Panc1 (cell line): ENCODE results near the gene ARMC12. TPM values are rescaled to one million over a fixed set of nuclear protein-coding genes. Genes with fewer than 3 reads are reported as not detected.

Source experiments
- ATAC-seq: fragments of 200-7000 bp; cut with Tn5 transposase; 2 replicates; pipeline ENCODE4 v1.9.1; 2020; ENCODE audit warnings: mild to moderate bottlenecking, moderate library complexity
- BruUV-seq: library from RNA; stranded (reverse); fragments of 400-500 nt; replicated peaks from 2 replicates; lab custom pipeline; 2021; lab: Mats Ljungman, UMichigan
- CTCF ChIA-PET: fragments of 300-600 bp; sonication (Branson Sonifier 250); formaldehyde crosslinking; loops from one replicate; lab custom pipeline; 2022; ENCODE audit warnings: antibody characterized with exemption; lab: Charles Lee
- POLR2A ChIA-PET: fragments of 300-600 bp; sonication (Branson Sonifier 250); formaldehyde crosslinking; loops from one replicate; lab custom pipeline; 2022; ENCODE audit warnings: antibody characterized with exemption; lab: Charles Lee
- DNase-seq: peaks from one replicate; pipeline ENCODE4 v3.0.0-alpha.2; 2010; ENCODE audit warnings: low read depth, low spot score
- H3K27ac ChIP-seq: 2 replicates; pipeline ENCODE4 v1.5.1; 2011; ENCODE audit warnings: mild to moderate bottlenecking, low read length, inconsistent platforms
- H3K27me3 ChIP-seq: fragments of 200-500 bp; sonication (Bioruptor generic); 2 replicates; pipeline ENCODE4 v1.6.0; 2014; ENCODE audit warnings: low read length, inconsistent platforms; ENCODE audit not compliant: control insufficient read depth, insufficient read depth
- H3K36me3 ChIP-seq: fragments of 200-500 bp; sonication (Bioruptor generic); 2 replicates; pipeline ENCODE4 v1.5.1; 2014; ENCODE audit warnings: inconsistent platforms, mild to moderate bottlenecking, low read length, moderate library complexity; ENCODE audit not compliant: control insufficient read depth, insufficient read depth
- H3K4me1 ChIP-seq: 2 replicates; pipeline ENCODE4 v1.5.1; 2011; ENCODE audit warnings: inconsistent platforms, mild to moderate bottlenecking, low read length, moderate library complexity; ENCODE audit not compliant: control insufficient read depth, insufficient read depth
- H3K4me3 ChIP-seq, 2 experiments: 2 replicates each; pipeline ENCODE4 v1.5.1; 2011 to 2012; ENCODE audit warnings: low read depth in 2 of 2, low read length in 2 of 2, mild to moderate bottlenecking in 2 of 2, inconsistent platforms in 1 of 2, moderate library complexity in 1 of 2
- H3K9me3 ChIP-seq: fragments of 200-500 bp; sonication (Bioruptor generic); 2 replicates; pipeline ENCODE4 v1.5.1; 2014; ENCODE audit warnings: low read depth, mild to moderate bottlenecking, inconsistent platforms, low read length, moderate library complexity; ENCODE audit not compliant: control insufficient read depth, insufficient read depth
- POLR2AphosphoS5 ChIP-seq: IDR thresholded peaks from 2 replicates; pipeline ENCODE4 v1.6.1; 2012; ENCODE audit warnings: mild to moderate bottlenecking, low read depth, low read length, moderate library complexity
- TCF7L2 ChIP-seq: IDR thresholded peaks from 2 replicates; pipeline ENCODE4 v1.6.1; 2011; ENCODE audit warnings: mild to moderate bottlenecking, low read depth, low read length, inconsistent platforms
- in situ Hi-C: cut with HindIII; loops from 2 replicates; pipeline ENCODE4 v1.10.0; 2016; ENCODE audit warnings: low sequenced_read_pairs, low pct_unique_long_range_greater_than_20kb
- intact Hi-C: fragments of 100-400 bp; cut with micrococcal nuclease; formaldehyde crosslinking; loops from one replicate; pipeline ENCODE4 v1.10.0; 2022; ENCODE audit not compliant: unreplicated experiment
- total RNA-seq: library from RNA; stranded (reverse); gene quantifications from one replicate; pipeline ENCODE4 v1.2.1, GENCODE V29; 2021; ENCODE audit not compliant: unreplicated experiment
- TF ChIP-seq, protein P1 (sequence below): fragments of 450-650 bp; IDR thresholded peaks from 2 replicates; pipeline ENCODE4 v1.5.1; 2017; ENCODE audit warnings: mild to moderate bottlenecking
- TF ChIP-seq, protein P2 (sequence below), 2 experiments: IDR thresholded peaks; 2 replicates each; pipeline ENCODE4 v1.6.1; 2011 to 2012; ENCODE audit warnings: low read depth in 2 of 2, control low read depth in 1 of 2, low read length in 1 of 2, mild to moderate bottlenecking in 1 of 2, moderate library complexity in 1 of 2; ENCODE audit not compliant: insufficient read depth in 1 of 2

The ARMC12 gene
- total RNA-seq, 1 experiment from 2014 or later: 1.4 TPM

DNA sequence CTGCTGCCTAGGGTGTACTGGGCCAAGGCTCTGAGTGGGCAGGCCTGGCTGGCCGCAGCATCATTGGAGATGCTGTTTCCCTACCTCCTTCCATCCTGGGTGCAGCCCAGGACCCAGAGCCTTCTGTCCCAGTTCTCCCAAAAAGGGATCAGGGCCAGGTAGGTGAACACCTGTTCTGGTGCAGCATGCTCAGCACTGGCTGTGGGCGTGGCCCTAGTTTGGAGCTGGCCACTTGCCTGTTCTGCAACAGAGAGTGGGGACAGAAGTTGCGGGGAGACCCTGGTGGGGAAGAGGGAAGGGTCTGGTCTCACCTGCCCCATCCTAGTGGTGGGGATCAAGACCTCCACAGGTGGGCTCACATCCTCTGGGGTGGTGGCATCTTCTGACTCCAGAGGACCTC lies 1.4 kb upstream of the ARMC12 start:
- Histone ChIP-seq H3K27ac (no peak overlapping the region), H3K36me3 (no peaks in the 10 kb centered on the region), H3K9me3 (no peaks in the 10 kb centered on the region), H3K27me3 (no peaks in the 10 kb centered on the region), H3K4me3 (no peak overlapping the region), H3K4me1 (peaks cover 10% of the 10 kb centered on the region)
- DNase-seq (no peak), ATAC-seq (no peak)
- in situ Hi-C loops (no loop called here), intact Hi-C loops (loop anchor here (5.0 kb wide), 1 partner anchor 48 kb away; the partner anchor contains the start of gene FKBP5)
- ChIA-PET POLR2A (no interaction called here), CTCF (no interaction called here)
- BruUV-seq: no TSS peak
- TF ChIP-seq POLR2AphosphoS5 (no peak), TCF7L2 (no peak)

DNA sequence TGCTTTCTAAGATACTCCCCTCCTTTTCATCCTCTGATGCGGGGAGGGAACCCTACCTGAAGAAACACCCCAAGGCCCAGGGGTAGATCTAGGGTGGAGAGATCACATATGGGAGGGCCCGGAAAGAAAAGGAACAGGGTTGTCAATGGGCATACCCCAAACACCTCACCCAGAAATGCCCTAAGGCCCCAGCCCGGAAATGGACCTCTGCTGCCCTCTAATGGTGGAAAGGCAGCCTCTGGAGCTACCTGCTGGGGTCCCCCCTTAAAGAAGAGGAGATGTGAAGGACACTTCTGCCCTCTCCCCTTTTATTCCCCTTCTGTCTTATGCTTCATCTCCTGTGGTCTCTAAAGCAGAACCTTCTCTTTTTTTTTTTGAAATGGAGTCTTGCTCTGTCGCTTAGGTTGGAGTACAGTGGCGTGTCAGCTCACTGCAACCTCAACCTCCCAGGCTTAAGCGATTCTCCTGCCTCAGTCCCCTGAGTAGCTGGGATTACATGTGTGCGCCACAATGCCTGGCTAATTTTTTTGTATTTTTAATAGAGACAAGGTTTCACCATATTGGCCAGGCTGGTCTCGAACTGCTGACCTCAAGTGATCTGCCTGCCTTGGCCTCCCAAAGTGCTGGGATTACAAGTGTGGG lies 458 bp upstream of the ARMC12 start:
- POLR2A ChIA-PET: no interaction called here
- BruUV-seq: no TSS peak
- no peaks in the 10 kb centered on the region for H3K36me3 ChIP-seq
- intact Hi-C loops (loop anchor here (1.0 to 5.0 kb wide), 3 partner anchors 49 to 214 kb away; partner anchors contain the start of gene FKBP5), in situ Hi-C loops (no loop called here)
- H3K27ac ChIP-seq: no peak overlapping the region
- no peaks in the 10 kb centered on the region for H3K27me3 ChIP-seq
- H3K9me3 ChIP-seq: no peaks in the 10 kb centered on the region
- TF ChIP-seq, protein P1, sequence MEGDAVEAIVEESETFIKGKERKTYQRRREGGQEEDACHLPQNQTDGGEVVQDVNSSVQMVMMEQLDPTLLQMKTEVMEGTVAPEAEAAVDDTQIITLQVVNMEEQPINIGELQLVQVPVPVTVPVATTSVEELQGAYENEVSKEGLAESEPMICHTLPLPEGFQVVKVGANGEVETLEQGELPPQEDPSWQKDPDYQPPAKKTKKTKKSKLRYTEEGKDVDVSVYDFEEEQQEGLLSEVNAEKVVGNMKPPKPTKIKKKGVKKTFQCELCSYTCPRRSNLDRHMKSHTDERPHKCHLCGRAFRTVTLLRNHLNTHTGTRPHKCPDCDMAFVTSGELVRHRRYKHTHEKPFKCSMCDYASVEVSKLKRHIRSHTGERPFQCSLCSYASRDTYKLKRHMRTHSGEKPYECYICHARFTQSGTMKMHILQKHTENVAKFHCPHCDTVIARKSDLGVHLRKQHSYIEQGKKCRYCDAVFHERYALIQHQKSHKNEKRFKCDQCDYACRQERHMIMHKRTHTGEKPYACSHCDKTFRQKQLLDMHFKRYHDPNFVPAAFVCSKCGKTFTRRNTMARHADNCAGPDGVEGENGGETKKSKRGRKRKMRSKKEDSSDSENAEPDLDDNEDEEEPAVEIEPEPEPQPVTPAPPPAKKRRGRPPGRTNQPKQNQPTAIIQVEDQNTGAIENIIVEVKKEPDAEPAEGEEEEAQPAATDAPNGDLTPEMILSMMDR: peak; percentile 94
- TF ChIP-seq, protein P2, sequence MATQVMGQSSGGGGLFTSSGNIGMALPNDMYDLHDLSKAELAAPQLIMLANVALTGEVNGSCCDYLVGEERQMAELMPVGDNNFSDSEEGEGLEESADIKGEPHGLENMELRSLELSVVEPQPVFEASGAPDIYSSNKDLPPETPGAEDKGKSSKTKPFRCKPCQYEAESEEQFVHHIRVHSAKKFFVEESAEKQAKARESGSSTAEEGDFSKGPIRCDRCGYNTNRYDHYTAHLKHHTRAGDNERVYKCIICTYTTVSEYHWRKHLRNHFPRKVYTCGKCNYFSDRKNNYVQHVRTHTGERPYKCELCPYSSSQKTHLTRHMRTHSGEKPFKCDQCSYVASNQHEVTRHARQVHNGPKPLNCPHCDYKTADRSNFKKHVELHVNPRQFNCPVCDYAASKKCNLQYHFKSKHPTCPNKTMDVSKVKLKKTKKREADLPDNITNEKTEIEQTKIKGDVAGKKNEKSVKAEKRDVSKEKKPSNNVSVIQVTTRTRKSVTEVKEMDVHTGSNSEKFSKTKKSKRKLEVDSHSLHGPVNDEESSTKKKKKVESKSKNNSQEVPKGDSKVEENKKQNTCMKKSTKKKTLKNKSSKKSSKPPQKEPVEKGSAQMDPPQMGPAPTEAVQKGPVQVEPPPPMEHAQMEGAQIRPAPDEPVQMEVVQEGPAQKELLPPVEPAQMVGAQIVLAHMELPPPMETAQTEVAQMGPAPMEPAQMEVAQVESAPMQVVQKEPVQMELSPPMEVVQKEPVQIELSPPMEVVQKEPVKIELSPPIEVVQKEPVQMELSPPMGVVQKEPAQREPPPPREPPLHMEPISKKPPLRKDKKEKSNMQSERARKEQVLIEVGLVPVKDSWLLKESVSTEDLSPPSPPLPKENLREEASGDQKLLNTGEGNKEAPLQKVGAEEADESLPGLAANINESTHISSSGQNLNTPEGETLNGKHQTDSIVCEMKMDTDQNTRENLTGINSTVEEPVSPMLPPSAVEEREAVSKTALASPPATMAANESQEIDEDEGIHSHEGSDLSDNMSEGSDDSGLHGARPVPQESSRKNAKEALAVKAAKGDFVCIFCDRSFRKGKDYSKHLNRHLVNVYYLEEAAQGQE (IDR thresholded peaks at IDR 0.05; ENCODE audit: insufficient read depth in 1 of 2, low read depth in 2 of 2, low read length in 1 of 2): no peak
- no peak overlapping the region for H3K4me3 ChIP-seq
- CTCF ChIA-PET: interaction anchor here (0.6 to 1.6 kb wide), 13 partner anchors 21 to 220 kb away, joined by 3 to 9 read pairs (median 4); no protein-coding TSS in a partner anchor
- H3K4me1 ChIP-seq: peaks cover 5% of the 10 kb centered on the region; the same call in 1 of the 2 replicates
- no peak for DNase-seq
- ATAC-seq: peak; percentile 54

DNA sequence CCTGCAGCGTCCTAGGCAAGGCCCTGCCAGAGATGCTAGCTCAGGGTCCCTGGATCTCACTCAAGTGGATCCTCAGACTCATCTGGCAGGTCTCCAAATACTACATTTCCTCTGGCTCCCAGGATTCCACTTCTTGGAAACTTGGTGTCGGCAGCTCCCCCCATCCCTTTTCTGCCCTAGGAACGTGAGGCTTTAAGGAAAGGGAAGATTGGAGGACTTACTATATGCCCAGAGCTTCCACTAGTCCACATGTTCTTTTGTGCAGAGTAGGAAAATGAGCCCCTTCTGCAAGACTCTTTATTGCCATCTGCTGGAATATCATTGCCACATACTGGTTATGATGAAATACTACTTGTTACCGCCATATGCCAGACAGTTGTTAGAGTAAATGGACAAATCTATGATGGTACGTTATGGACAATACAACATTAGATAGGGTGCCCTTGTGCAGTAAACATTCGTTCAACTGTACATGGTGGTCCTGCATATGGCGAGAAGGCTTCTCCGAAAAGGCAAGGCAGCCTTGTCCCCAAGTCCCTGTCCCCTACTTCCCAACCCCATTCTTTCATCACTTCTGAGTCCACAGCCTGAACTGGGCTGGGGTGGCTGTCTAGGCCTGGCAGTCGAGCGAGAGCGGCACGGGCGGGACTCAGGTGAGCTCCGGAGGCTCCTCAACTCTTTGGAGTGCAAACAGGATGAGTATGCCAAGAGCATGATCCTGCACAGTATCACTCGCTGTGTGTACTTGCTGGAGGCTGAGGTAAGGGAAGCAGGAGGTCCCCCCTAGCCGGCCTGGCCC lies 780 bp downstream of the ARMC12 start:
- intact Hi-C loops (loop anchor here (2.0 to 5.0 kb wide), 2 partner anchors 50 to 215 kb away; partner anchors contain the start of gene FKBP5), in situ Hi-C loops (no loop called here)
- ATAC-seq: peak; percentile 91
- no peak for DNase-seq
- ChIA-PET POLR2A (no interaction called here), CTCF (interaction anchor here (0.5 to 1.6 kb wide), 7 partner anchors 20 to 216 kb away, joined by 3 to 6 read pairs (median 3); no protein-coding TSS in a partner anchor)
- H3K36me3 ChIP-seq: no peaks in the 10 kb centered on the region
- BruUV-seq: no TSS peak
- H3K4me3 ChIP-seq: no peak overlapping the region
- peak overlapping the region; percentile 50; the same call in 1 of the 2 replicates for H3K27ac ChIP-seq
- TF ChIP-seq, protein P1: peak; percentile 85
- TF ChIP-seq, protein P2 (IDR thresholded peaks at IDR 0.05; ENCODE audit: insufficient read depth in 1 of 2, low read depth in 2 of 2, low read length in 1 of 2): no peak
- H3K9me3 ChIP-seq: no peaks in the 10 kb centered on the region
- no peaks in the 10 kb centered on the region for H3K4me1 ChIP-seq
- no peaks in the 10 kb centered on the region for H3K27me3 ChIP-seq
